Neuronal stem cell (in vitro differentiated cells): ENCODE results near the gene YBEY.

Experiments
- DNase-seq: peaks from one replicate; pipeline ENCODE4 v3.0.0-alpha.2; 2013; ENCODE audit warnings: low spot score
- H2AFZ ChIP-seq: one replicate; pipeline ENCODE4 v1.6.1; 2013; ENCODE audit warnings: mild to moderate bottlenecking, low read length, inconsistent platforms
- H2AK5ac ChIP-seq: 2 replicates; pipeline ENCODE4 v1.6.1; 2013; ENCODE audit warnings: low read depth, mild to moderate bottlenecking, inconsistent platforms, low read length, moderate library complexity, mixed read lengths
- H2BK120ac ChIP-seq: 2 replicates; pipeline ENCODE4 v1.6.1; 2013; ENCODE audit warnings: low read depth, mild to moderate bottlenecking, inconsistent platforms, low read length, moderate library complexity, mixed read lengths
- H2BK12ac ChIP-seq: one replicate; pipeline ENCODE4 v1.6.1; 2013; ENCODE audit warnings: low read length, inconsistent platforms
- H2BK15ac ChIP-seq: 2 replicates; pipeline ENCODE4 v1.6.1; 2013; ENCODE audit warnings: mild to moderate bottlenecking, low read length, inconsistent platforms, mixed read lengths
- H2BK5ac ChIP-seq: one replicate; pipeline ENCODE4 v1.6.1; 2013; ENCODE audit warnings: inconsistent platforms, mild to moderate bottlenecking, low read length, moderate library complexity
- H3K14ac ChIP-seq: one replicate; pipeline ENCODE4 v1.6.1; 2013; ENCODE audit warnings: low read length, inconsistent platforms
- H3K18ac ChIP-seq: 2 replicates; pipeline ENCODE4 v1.6.1; 2013; ENCODE audit warnings: low read length, inconsistent platforms
- H3K23ac ChIP-seq: 2 replicates; pipeline ENCODE4 v1.6.1; 2013; ENCODE audit warnings: low read depth, mild to moderate bottlenecking, mixed read lengths, low read length, inconsistent platforms; ENCODE audit not compliant: poor library complexity
- H3K27ac ChIP-seq: replicated peaks from 3 replicates; pipeline ENCODE4 v1.5.1; 2013; ENCODE audit warnings: low read length, inconsistent platforms
- H3K27me3 ChIP-seq, 3 experiments: 2 replicates each; pipeline ENCODE4 v1.6.1; 2013; ENCODE audit warnings: low read length in 3 of 3, mild to moderate bottlenecking in 2 of 3, inconsistent platforms in 1 of 3, low read depth in 1 of 3, mixed read lengths in 1 of 3, moderate library complexity in 1 of 3; ENCODE audit not compliant: control insufficient read depth in 3 of 3, insufficient read depth in 3 of 3
- H3K36me3 ChIP-seq, 2 donors: replicated peaks in 1 of 2; 2 replicates each; pipeline ENCODE4 v1.6.1; 2013; ENCODE audit warnings: low read length in 2 of 2; ENCODE audit not compliant: control insufficient read depth in 2 of 2, insufficient read depth in 2 of 2
- H3K4ac ChIP-seq: 2 replicates; pipeline ENCODE4 v1.6.1; 2013; ENCODE audit warnings: inconsistent platforms, mild to moderate bottlenecking, low read length, moderate library complexity
- H3K4me1 ChIP-seq, 2 donors: 1 replicate in 1 of 2; 2 replicates in 1 of 2; pipeline ENCODE4 v1.6.1; 2013; ENCODE audit warnings: low read length in 2 of 2, low read depth in 1 of 2; ENCODE audit not compliant: control insufficient read depth in 2 of 2, insufficient read depth in 1 of 2
- H3K4me2 ChIP-seq: one replicate; pipeline ENCODE4 v1.6.1; 2013; ENCODE audit warnings: mild to moderate bottlenecking, low read length, inconsistent platforms; ENCODE audit not compliant: insufficient read depth, poor library complexity, severe bottlenecking
- H3K4me3 ChIP-seq, 2 donors: 2 replicates each; pipeline ENCODE4 v1.5.1; 2013; ENCODE audit warnings: low read length in 2 of 2, mild to moderate bottlenecking in 2 of 2, inconsistent platforms in 1 of 2, moderate library complexity in 1 of 2
- H3K79me1 ChIP-seq: one replicate; pipeline ENCODE4 v1.6.1; 2013; ENCODE audit warnings: low read depth, mild to moderate bottlenecking, inconsistent platforms, low read length, moderate library complexity
- H3K9ac ChIP-seq: one replicate; pipeline ENCODE4 v1.6.1; 2013; ENCODE audit warnings: mild to moderate bottlenecking, low read depth, low read length, inconsistent platforms; ENCODE audit not compliant: poor library complexity
- H3K9me3 ChIP-seq, 2 donors: replicated peaks in 1 of 2; 2 replicates each; pipeline versions ENCODE3 to v1.6.1; 2013; ENCODE audit warnings: low read length in 2 of 2, mild to moderate bottlenecking in 2 of 2, inconsistent platforms in 1 of 2, low read depth in 1 of 2, mixed read lengths in 1 of 2, moderate library complexity in 1 of 2; ENCODE audit not compliant: control insufficient read depth in 2 of 2, insufficient read depth in 1 of 2
- H4K8ac ChIP-seq: one replicate; pipeline ENCODE4 v1.6.1; 2013; ENCODE audit warnings: low read depth, mild to moderate bottlenecking, inconsistent platforms, low read length, moderate library complexity
- H4K91ac ChIP-seq: one replicate; pipeline ENCODE4 v1.6.1; 2013; ENCODE audit warnings: low read length, low read depth, mild to moderate bottlenecking, inconsistent platforms; ENCODE audit not compliant: poor library complexity
- WGBS, 2 donors: extraction: QIAGEN DNeasy Blood & Tissue Kit; methylation state at CpG; one replicate each; pipeline ENCODE4 v1.1.7; 2013; ENCODE audit warnings: missing lambda C conversion rate in 2 of 2, mixed read lengths in 1 of 2; ENCODE audit not compliant: insufficient read length in 2 of 2, insufficient replicate concordance in 1 of 2; ENCODE audit errors: extremely low coverage in 2 of 2; 5-methylcytosine and 5-hydroxymethylcytosine counted together

YBEY gene

GRCh38 chr21:46289655-46290179 lies 3.6 kb downstream of the YBEY start:
- Histone ChIP-seq H2BK5ac (no peak overlapping the region), H3K4me2 (no peak overlapping the region), H3K4me1 (peaks cover 0 to 5% of the 10 kb centered on the region in 2 donors), H3K27ac (no peak overlapping the region), H2AK5ac (no peak overlapping the region), H4K91ac (no peak overlapping the region), H3K79me1 (no peaks in the 10 kb centered on the region), H3K23ac (no peak overlapping the region), H3K27me3 (no peaks in the 10 kb centered on the region), H3K9ac (no peak overlapping the region), H3K9me3 (peaks cover 2 to 17% of the 10 kb centered on the region in 2 donors), H3K14ac (no peak overlapping the region), H3K36me3 (peaks cover 10 to 32% of the 10 kb centered on the region in 2 donors), H2BK120ac (no peak overlapping the region), H2BK12ac (no peak overlapping the region), H3K4ac (no peak overlapping the region), H3K18ac (no peak overlapping the region), H4K8ac (no peak overlapping the region), H2BK15ac (no peak overlapping the region), H2AFZ (no peak overlapping the region), H3K4me3 (no peak overlapping the region)
- WGBS, 2 donors: no CpG with 5 or more reads among the region's 6 CpGs
- no peak for DNase-seq

GRCh38 chr21:46291561-46291960 lies 5.4 kb downstream of the YBEY start:
- no peak for DNase-seq
- peaks cover 2 to 15% of the 10 kb centered on the region in 2 donors for H3K9me3 ChIP-seq
- no peaks in the 10 kb centered on the region for H3K27me3 ChIP-seq
- H3K4me1 ChIP-seq: peaks cover 5 to 6% of the 10 kb centered on the region in 2 donors
- no peak overlapping the region for H2AFZ ChIP-seq
- H3K79me1 ChIP-seq: no peaks in the 10 kb centered on the region
- H3K18ac ChIP-seq: no peak overlapping the region
- WGBS, 2 donors: no CpG with 5 or more reads among the region's 2 CpGs
- peaks cover 8 to 28% of the 10 kb centered on the region in 2 donors for H3K36me3 ChIP-seq
- no peak overlapping the region for H3K27ac ChIP-seq
- no peak overlapping the region for H3K9ac ChIP-seq
- no peak overlapping the region for H4K91ac ChIP-seq
- H2BK120ac ChIP-seq: no peak overlapping the region
- no peak overlapping the region for H3K23ac ChIP-seq
- no peak overlapping the region for H2BK5ac ChIP-seq
- no peak overlapping the region for H3K14ac ChIP-seq
- no peak overlapping the region for H2AK5ac ChIP-seq
- no peak overlapping the region for H3K4me2 ChIP-seq
- no peak overlapping the region for H2BK15ac ChIP-seq
- no peak overlapping the region for H3K4me3 ChIP-seq
- no peak overlapping the region for H3K4ac ChIP-seq
- H4K8ac ChIP-seq: no peak overlapping the region
- no peak overlapping the region for H2BK12ac ChIP-seq

- Histone ChIP-seq H3K14ac (no peak overlapping the region), H3K4me1 (peaks cover 2 to 6% of the 10 kb centered on the region in 2 donors), H3K27ac (no peak overlapping the region), H4K91ac (no peak overlapping the region), H2BK12ac (no peak overlapping the region), H3K4me2 (no peak overlapping the region), H2AK5ac (no peak overlapping the region), H4K8ac (no peak overlapping the region), H3K79me1 (peaks cover 2% of the 10 kb centered on the region), H3K18ac (no peak overlapping the region), H2BK15ac (no peak overlapping the region), H3K4ac (no peak overlapping the region), H3K4me3 (no peak overlapping the region), H3K9ac (no peak overlapping the region), H2BK120ac (no peak overlapping the region), H2BK5ac (no peak overlapping the region), H3K27me3 (no peaks in the 10 kb centered on the region), H3K23ac (peak overlapping the region; percentile 96), H3K9me3 (peaks cover 8 to 15% of the 10 kb centered on the region in 2 donors), H3K36me3 (peaks cover 15 to 25% of the 10 kb centered on the region in 2 donors), H2AFZ (no peak overlapping the region)
- no CpG with 5 or more reads among the region's 10 CpGs for WGBS, 2 donors
- DNase-seq: no peak
Observed at GRCh38 chr21:46294647-46295176, 8.6 kb downstream of the YBEY start.

- H3K27ac ChIP-seq: no peak overlapping the region
- H3K4me2 ChIP-seq: no peak overlapping the region
- H3K27me3 ChIP-seq: no peaks in the 10 kb centered on the region
- H2AK5ac ChIP-seq: no peak overlapping the region
- peaks cover 15 to 30% of the 10 kb centered on the region in 2 donors for H3K36me3 ChIP-seq
- H3K9ac ChIP-seq: peak overlapping the region; percentile 78
- H3K4me3 ChIP-seq: no peak overlapping the region
- no peak overlapping the region for H3K23ac ChIP-seq
- H3K14ac ChIP-seq: no peak overlapping the region
- H2AFZ ChIP-seq: no peak overlapping the region
- no CpG with 5 or more reads among the region's 9 CpGs for WGBS, 2 donors
- H3K4me1 ChIP-seq: peaks cover 2 to 6% of the 10 kb centered on the region in 2 donors
- DNase-seq: no peak
- no peak overlapping the region for H2BK15ac ChIP-seq
- peak overlapping the region; percentile 80 for H3K18ac ChIP-seq
- H3K79me1 ChIP-seq: peaks cover 2% of the 10 kb centered on the region
- H4K91ac ChIP-seq: no peak overlapping the region
- H2BK12ac ChIP-seq: no peak overlapping the region
- H4K8ac ChIP-seq: no peak overlapping the region
- no peak overlapping the region for H2BK5ac ChIP-seq
- no peak overlapping the region for H3K4ac ChIP-seq
- H3K9me3 ChIP-seq: peaks cover 8 to 15% of the 10 kb centered on the region in 2 donors
- H2BK120ac ChIP-seq: no peak overlapping the region
Observed at GRCh38 chr21:46295177-46295770, 9.1 kb downstream of the YBEY start.
